NOMO-1 (cell line): Measurements from ENCODE around the gene KDM1A.

Source experiments
- DNase-seq, 2 experiments: peaks; one replicate each; lab custom pipeline; 2025; ENCODE audit not compliant: unreplicated experiment in 2 of 2; lab: John Stamatoyannopoulos, UW

Gene KDM1A

GRCh38 chr1:23129846-23130245, 110.6 kb downstream of the KDM1A start:
- no peak for DNase-seq

- DNase-seq: no peak
Measured at GRCh38 chr1:23132033-23132432, 112.8 kb downstream of the KDM1A start.
